GM21381 (cell line): ENCODE data around the gene VPREB3.
"Not testable (repeated sequence)": the region's sequence is repeated elsewhere in the genome, so short reads cannot be mapped to it uniquely, and the experiment has no call there.

Experiments
- ATAC-seq: cut with Tn5 transposase; IDR thresholded peaks from one replicate; pipeline ENCODE4 v1.9.1; 2021; ENCODE audit warnings: mild to moderate bottlenecking, moderate library complexity; ENCODE audit not compliant: unreplicated experiment

The VPREB3 gene

GRCh38 chr22:23744485-23744884 lies 9.7 kb downstream of the VPREB3 start:
- no peak for ATAC-seq

- no peak for ATAC-seq
These were observed 10.2 kb downstream of the VPREB3 start for GRCh38 chr22:23744001-23744400.

GRCh38 chr22:23743303-23743705 lies 10.9 kb downstream of the VPREB3 start:
- no peak for ATAC-seq

GRCh38 chr22:23742505-23743264 lies 11.5 kb downstream of the VPREB3 start:
- no peak for ATAC-seq

- ATAC-seq = no peak
These were observed 16.5 kb downstream of the VPREB3 start for GRCh38 chr22:23737696-23738095.

GRCh38 chr22:23728108-23728507 lies 26.1 kb downstream of the VPREB3 start:
- ATAC-seq = not testable (repeated sequence)

- ATAC-seq = no peak
These were observed 31.5 kb downstream of the VPREB3 start for GRCh38 chr22:23722724-23723123.

GRCh38 chr22:23722160-23722559 lies 32.1 kb downstream of the VPREB3 start:
- no peak for ATAC-seq

GRCh38 chr22:23720855-23721254 lies 33.4 kb downstream of the VPREB3 start:
- no peak for ATAC-seq

- ATAC-seq = no peak
These were observed 35.7 kb downstream of the VPREB3 start for GRCh38 chr22:23718371-23719165.

GRCh38 chr22:23716811-23717801 lies 37.1 kb downstream of the VPREB3 start:
- peak; percentile 87 for ATAC-seq

GRCh38 chr22:23715806-23716375 lies 38.3 kb downstream of the VPREB3 start:
- ATAC-seq = no peak

- no peak for ATAC-seq
These were observed 39.3 kb downstream of the VPREB3 start for GRCh38 chr22:23714596-23715578.

- ATAC-seq = no peak
These were observed 40.3 kb downstream of the VPREB3 start for GRCh38 chr22:23713696-23714595.

- no peak for ATAC-seq
These were observed 42.0 kb downstream of the VPREB3 start for GRCh38 chr22:23712256-23712655.

GRCh38 chr22:23709107-23709506 lies 45.1 kb downstream of the VPREB3 start:
- no peak for ATAC-seq

- no peak for ATAC-seq
These were observed 46.0 kb downstream of the VPREB3 start for GRCh38 chr22:23708270-23708669.

GRCh38 chr22:23705358-23705757 lies 48.9 kb downstream of the VPREB3 start:
- no peak for ATAC-seq
